Thyroid gland (tissue), 4 donors: Measurements from ENCODE around the gene UBE2Q2. TPM values are rescaled to one million over a fixed set of nuclear protein-coding genes. Genes with fewer than 3 reads are reported as not detected.

Source experiments
- DNase-seq, 2 donors: peaks; one replicate each; pipeline ENCODE4 v3.0.0-alpha.2; 2019
- H3K27ac ChIP-seq, 3 donors: fragments of 200-600 bp; sonication (generic); 1 replicate in 2 of 3; 2 replicates in 1 of 3; pipeline ENCODE4 v1.5.1; 2016 to 2019; ENCODE audit warnings: mild to moderate bottlenecking in 1 of 3, moderate library complexity in 1 of 3
- H3K27me3 ChIP-seq: fragments of 200-600 bp; sonication (generic); one replicate; pipeline ENCODE4 v1.5.1; 2019
- H3K36me3 ChIP-seq, 2 donors: fragments of 200-600 bp; sonication (generic); one replicate each; pipeline ENCODE4 v1.5.1; 2016 to 2019
- H3K4me1 ChIP-seq, 2 donors: fragments of 200-600 bp; sonication (generic); one replicate each; pipeline ENCODE4 v1.5.1; 2017 to 2019
- H3K4me3 ChIP-seq, 3 donors: fragments of 200-600 bp; sonication (generic); replicated peaks in 1 of 3; 1 replicate in 2 of 3; 2 replicates in 1 of 3; pipeline ENCODE4 v1.5.1; 2016; ENCODE audit warnings: mild to moderate bottlenecking in 1 of 3
- H3K9me3 ChIP-seq: fragments of 200-600 bp; sonication (generic); one replicate; pipeline ENCODE4 v1.5.1; 2017
- CTCF ChIP-seq, 6 experiments: fragments of 200-600 bp in 3 of 6; fragments of 450-650 bp in 3 of 6; sonication (generic) in 3 of 6; IDR thresholded peaks; one replicate each; pipeline ENCODE4 v1.5.1; 2016 to 2019; ENCODE audit warnings: antibody characterized with exemption in 6 of 6, mild to moderate bottlenecking in 2 of 6, inconsistent platforms in 1 of 6, moderate library complexity in 1 of 6
- POLR2A ChIP-seq, 2 donors: fragments of 450-650 bp; IDR thresholded peaks; one replicate each; pipeline ENCODE4 v1.6.1; 2017; ENCODE audit warnings: antibody characterized with exemption in 2 of 2, mild to moderate bottlenecking in 2 of 2, moderate library complexity in 1 of 2
- WGBS, 2 donors: methylation state at CpG; one replicate each; pipeline ENCODE4 v1.1.5; 2017; 5-methylcytosine and 5-hydroxymethylcytosine counted together
- intact Hi-C: fragments of 100-400 bp; cut with DNase I; formaldehyde crosslinking; loops from one replicate; pipeline ENCODE4 v1.15.1; 2023
- small RNA-seq: library from RNA; depleted of rRNA; stranded (forward); fragments of <200 nt; gene quantifications from one replicate; pipeline ENCODE3, GENCODE V24; 2016
- total RNA-seq, 4 donors: library from RNA; depleted of rRNA; stranded (reverse); fragments of >200 nt; gene quantifications; one replicate each; pipeline ENCODE4 v1.2.3, GENCODE V29; 2016

The UBE2Q2 gene
- total RNA-seq, 4 donors from 2014 or later: 35.8 to 52.3 (median 44.9) TPM

GRCh38 chr15:75947092-75947491 is 103.8 kb downstream of the UBE2Q2 start:
- intact Hi-C loops: no loop called here
- H3K36me3 ChIP-seq: no peaks in the 10 kb centered on the region

GRCh38 chr15:75948761-75949296 is 105.6 kb downstream of the UBE2Q2 start:
- Histone ChIP-seq H3K27me3 (no peaks in the 10 kb centered on the region), H3K36me3 (no peaks in the 10 kb centered on the region), H3K4me1 (no peaks in the 10 kb centered on the region), H3K4me3 (no peak overlapping the region), H3K27ac (no peak overlapping the region), H3K9me3 (no peaks in the 10 kb centered on the region)
- intact Hi-C loops: no loop called here
- TF ChIP-seq POLR2A (IDR thresholded peaks at IDR 0.05): no peak
- no peak for TF ChIP-seq CTCF (IDR thresholded peaks at IDR 0.05)
- DNase-seq: no peak
- 74 to 79% methylated on average over 8 of the region's 8 CpGs for WGBS, 2 donors

More at GRCh38 chr15:75947092-75947491, 103.8 kb downstream of the UBE2Q2 start:
- H3K4me1 ChIP-seq: no peaks in the 10 kb centered on the region
- no peaks in the 10 kb centered on the region for H3K9me3 ChIP-seq
- no peak for DNase-seq
- H3K27ac ChIP-seq: no peak overlapping the region
- H3K4me3 ChIP-seq: no peak overlapping the region
- no peaks in the 10 kb centered on the region for H3K27me3 ChIP-seq
- TF ChIP-seq POLR2A (IDR thresholded peaks at IDR 0.05) (no peak), CTCF (IDR thresholded peaks at IDR 0.05) (no peak)
- 74 to 77% methylated on average over 1 of the region's 1 CpG for WGBS, 2 donors

Small RNA genes within 50 kb of the gene (small RNA-seq; reads per million reads assigned to genes)
- not detected for gene RN7SL510P

Other genes with a start within 250 kb of the UBE2Q2 start
- gene SNUPN, start 217.7 kb upstream of the UBE2Q2 start, total RNA-seq: 10 to 100 TPM; 24.7 to 31.8 (median 27.8) TPM
- 100 to 1,000 TPM in 2 of 4 donors, 10 to 100 TPM in 2; 75.2 to 187 (median 133) TPM for gene IMP3, start 203.2 kb upstream of the UBE2Q2 start, total RNA-seq
- gene SNX33, start 195.5 kb upstream of the UBE2Q2 start, total RNA-seq: 10 to 100 TPM; 22.8 to 28.7 (median 26.5) TPM
- gene CSPG4, start 130.6 kb upstream of the UBE2Q2 start, total RNA-seq: 10 to 100 TPM in 1 of 4 donors, 1 to 10 TPM in 3; 2.4 to 10.5 (median 3.2) TPM
- 10 to 100 TPM; 21.4 to 31.3 (median 24.2) TPM for gene FBXO22, start 60.4 kb downstream of the UBE2Q2 start, total RNA-seq
- gene NRG4, start 169.0 kb downstream of the UBE2Q2 start, total RNA-seq: not detected
- gene TMEM266, start 216.5 kb downstream of the UBE2Q2 start, total RNA-seq: not detected